HG03575 (cell line): Measurements from ENCODE around the gene DXO.
"Not testable (repeated sequence)": the region's sequence is repeated elsewhere in the genome, so short reads cannot be mapped to it uniquely, and the experiment has no call there.

Source experiments
- ATAC-seq: cut with Tn5 transposase; IDR thresholded peaks from one replicate; pipeline ENCODE4 v1.9.1; 2021; ENCODE audit not compliant: unreplicated experiment, insufficient number of reproducible peaks, low FRiP score; ENCODE audit errors: extremely low read depth

Gene DXO

GRCh38 chr6:31940256-31940664, 31.7 kb downstream of the DXO start:
- no peak for ATAC-seq

- no peak for ATAC-seq
Measured at GRCh38 chr6:31935823-31936222, 36.1 kb downstream of the DXO start.

DNA sequence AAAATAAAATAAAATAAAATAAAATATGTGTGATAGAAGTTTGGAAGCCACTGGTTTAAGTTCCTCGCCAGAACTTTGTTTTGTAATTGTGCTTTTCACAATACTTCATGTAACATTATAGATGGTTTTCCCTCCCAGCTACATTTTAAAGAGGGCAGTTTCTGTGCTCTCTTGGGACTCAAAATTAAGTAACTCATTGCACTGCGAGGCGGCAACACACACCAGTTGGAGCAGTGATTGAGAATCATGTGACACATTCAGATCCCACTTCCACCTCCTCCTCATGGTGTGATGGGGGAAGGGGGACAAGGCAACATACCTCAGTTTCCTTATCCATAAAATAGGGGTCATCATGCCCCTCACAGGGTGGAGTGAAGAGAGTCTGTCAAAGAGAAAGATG, 36.9 kb downstream of the DXO start:
- ATAC-seq, result no peak

DNA sequence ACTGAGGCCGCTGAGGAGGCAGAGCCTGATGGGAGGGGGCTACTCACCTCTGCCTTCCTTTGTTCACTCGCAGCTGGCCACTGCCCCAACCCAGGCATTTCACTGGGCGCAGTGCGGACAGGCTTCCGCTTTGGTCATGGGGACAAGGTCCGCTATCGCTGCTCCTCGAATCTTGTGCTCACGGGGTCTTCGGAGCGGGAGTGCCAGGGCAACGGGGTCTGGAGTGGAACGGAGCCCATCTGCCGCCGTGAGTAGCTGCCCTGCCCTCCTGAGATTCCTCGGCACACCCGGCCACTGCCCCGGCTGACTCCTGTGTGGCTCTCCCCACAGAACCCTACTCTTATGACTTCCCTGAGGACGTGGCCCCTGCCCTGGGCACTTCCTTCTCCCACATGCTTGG, 38.4 kb downstream of the DXO start:
- no peak for ATAC-seq

DNA sequence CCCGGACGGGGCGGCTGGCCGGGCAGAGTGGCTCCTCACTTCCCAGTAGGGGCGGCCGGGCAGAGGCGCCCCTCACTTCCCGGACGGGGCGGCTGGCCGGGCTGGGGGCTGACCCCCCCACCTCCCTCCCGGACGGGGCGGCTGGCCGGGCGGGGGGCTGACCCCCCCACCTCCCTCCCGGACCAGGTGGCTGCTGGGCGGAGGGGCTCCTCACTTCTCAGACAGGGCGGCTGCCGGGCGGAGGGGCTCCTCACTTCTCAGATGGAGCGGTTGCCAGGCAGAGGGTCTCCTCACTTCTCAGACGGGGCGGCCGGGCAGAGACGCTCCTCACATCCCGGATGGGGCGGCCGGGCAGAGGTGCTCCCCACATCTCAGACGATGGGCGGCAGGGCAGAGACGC, 39.8 kb downstream of the DXO start:
- ATAC-seq, result not testable (repeated sequence)

DNA sequence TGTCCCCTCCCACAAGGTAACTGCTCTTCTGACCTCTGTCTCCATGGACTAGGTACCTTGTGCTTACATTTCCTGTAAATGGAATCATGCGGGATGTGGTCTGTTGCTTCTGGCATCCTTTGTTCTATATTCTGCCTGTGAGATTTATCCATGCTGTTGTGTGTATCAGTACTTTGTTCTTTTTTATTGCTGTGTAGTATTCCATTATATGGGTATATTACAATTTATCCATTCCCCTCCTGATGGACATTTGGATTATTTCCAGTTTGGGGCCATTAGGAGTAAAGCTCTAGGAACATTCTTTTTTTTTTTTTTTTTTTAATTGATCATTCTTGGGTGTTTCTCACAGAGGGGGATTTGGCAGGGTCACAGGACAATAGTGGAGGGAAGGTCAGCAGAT, 41.0 kb downstream of the DXO start:
- no peak for ATAC-seq

DNA sequence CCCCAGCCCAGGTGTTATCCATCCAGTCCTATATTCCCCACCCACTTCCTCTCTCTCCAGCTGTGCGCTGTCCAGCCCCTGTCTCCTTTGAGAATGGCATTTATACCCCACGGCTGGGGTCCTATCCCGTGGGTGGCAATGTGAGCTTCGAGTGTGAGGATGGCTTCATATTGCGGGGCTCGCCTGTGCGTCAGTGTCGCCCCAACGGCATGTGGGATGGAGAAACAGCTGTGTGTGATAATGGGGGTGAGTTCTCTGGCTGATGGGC, 43.3 kb downstream of the DXO start:
- no peak for ATAC-seq

DNA sequence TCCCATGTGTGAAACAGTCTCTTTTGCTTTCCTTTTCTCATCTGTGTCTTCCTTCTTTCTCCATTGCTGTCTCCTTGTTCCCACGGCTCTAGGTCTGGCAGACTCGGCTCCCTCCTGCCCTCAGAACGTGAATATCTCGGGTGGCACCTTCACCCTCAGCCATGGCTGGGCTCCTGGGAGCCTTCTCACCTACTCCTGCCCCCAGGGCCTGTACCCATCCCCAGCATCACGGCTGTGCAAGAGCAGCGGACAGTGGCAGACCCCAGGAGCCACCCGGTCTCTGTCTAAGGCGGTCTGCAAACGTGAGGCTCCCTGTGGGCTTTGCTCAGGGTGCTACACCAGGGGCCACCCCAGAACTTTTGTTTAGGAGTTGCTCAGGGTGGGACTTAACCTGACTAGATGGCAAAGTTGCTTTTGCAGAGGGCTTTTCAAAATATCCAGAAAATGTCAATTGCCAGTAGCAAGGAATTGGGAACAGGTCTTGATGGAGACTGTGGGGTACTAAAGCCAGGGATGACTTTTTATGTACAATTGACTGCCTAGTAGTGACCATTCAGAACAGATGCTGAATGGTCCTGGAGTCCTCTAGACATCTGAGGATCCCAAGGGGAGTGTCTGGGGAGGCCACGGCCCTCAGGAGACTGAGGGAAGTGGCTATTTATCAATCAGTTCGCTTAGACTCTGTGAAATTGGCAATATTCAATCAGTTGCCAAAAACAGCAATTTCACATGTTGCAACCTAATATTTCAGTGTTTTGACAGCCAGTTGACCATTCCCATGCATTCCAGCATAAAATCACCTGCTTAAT, 43.9 kb downstream of the DXO start:
- ATAC-seq, result no peak

DNA sequence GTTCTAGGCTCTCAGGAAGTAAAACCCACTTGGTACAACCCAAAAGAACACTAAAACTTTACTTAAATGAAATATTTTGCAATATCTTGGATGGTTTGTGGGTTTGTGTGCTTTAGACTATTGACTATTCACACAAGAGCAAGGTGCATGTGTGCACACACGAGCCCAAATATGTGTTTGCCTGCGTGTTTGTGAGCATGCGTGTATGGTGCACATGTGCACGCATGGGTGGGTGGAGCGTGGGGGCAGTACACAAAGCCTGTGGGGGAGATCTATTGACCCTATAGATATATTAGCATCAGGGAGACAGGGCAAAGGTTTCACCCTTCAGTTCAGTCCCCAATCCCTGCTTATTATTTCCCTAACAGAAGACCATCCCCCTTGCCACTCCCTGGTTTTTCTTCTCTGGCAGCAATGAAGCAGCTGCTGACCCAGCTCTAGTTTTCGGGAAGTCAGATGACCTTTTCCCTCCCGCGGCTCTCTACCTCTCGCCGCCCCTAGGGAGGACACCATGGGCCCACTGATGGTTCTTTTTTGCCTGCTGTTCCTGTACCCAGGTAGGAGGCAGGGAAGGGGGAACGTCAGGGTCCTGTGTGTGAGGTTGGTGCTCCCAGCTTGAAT, 44.6 kb downstream of the DXO start, which contains the start of gene C2:
Gene C2, plus strand, starts transcription at position 476 of the 621 bp plus-strand sequence. Its CDS starts 36 bp downstream, at position 512.
- no peak for ATAC-seq

DNA sequence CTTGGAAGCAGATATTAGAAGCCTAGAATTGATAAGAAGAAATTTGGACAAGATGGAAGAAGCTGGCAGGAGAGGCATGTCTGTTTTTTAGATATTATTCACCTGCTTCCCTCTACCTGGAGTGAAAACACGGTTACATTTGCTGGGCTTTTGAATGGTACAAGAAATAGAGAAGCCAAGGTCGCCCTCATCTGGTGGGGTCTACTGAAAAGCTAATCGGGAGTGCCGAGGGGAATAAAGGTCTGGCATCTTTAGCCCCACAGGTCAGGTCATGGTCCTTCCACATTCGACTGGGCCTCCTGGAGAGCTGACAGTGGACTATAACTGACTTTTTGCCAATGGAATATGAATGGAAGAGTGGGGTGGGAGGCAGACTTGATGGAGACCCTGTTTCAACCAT, 49.0 kb downstream of the DXO start:
- ATAC-seq, result no peak

DNA sequence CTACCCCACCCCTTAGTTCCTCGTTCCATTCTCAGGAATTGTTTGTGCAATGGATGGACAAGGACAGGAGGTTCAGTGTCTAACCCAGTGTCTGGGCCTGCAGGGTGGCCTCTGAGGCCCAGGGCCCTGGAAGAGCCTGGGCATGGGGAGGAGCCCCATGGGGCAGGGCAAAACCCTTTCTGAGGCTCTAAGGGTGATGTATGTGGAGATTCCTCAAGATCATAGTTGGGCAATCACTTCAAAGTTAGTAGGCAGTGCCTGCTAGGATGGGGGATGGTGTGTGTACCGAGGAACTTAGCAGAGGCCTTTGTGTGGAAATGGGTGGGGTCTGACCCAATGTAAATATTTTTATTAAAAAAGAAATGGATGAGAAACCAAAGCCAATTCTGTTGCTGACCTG, 51.1 kb downstream of the DXO start:
- no peak for ATAC-seq
